OCI-LY7 (cell line): ENCODE data around the gene CADM4.

Experiments
- EZH2phosphoT487 ChIP-seq: fragments of 200-600 bp; sonication (generic); IDR thresholded peaks from 2 replicates; pipeline ENCODE4 v1.6.1; 2018; ENCODE audit warnings: low read depth, borderline replicate concordance, mild to moderate bottlenecking, mixed run types, antibody characterized with exemption, low read length, moderate library complexity, mixed read lengths
- TF ChIP-seq, protein P1 (sequence below): fragments of 200-600 bp; sonication (generic); conservative IDR thresholded peaks from 2 replicates; pipeline ENCODE4 v1.5.1; 2014; ENCODE audit warnings: mild to moderate bottlenecking, antibody characterized with exemption, low read length, moderate library complexity, mixed read lengths

DNA sequence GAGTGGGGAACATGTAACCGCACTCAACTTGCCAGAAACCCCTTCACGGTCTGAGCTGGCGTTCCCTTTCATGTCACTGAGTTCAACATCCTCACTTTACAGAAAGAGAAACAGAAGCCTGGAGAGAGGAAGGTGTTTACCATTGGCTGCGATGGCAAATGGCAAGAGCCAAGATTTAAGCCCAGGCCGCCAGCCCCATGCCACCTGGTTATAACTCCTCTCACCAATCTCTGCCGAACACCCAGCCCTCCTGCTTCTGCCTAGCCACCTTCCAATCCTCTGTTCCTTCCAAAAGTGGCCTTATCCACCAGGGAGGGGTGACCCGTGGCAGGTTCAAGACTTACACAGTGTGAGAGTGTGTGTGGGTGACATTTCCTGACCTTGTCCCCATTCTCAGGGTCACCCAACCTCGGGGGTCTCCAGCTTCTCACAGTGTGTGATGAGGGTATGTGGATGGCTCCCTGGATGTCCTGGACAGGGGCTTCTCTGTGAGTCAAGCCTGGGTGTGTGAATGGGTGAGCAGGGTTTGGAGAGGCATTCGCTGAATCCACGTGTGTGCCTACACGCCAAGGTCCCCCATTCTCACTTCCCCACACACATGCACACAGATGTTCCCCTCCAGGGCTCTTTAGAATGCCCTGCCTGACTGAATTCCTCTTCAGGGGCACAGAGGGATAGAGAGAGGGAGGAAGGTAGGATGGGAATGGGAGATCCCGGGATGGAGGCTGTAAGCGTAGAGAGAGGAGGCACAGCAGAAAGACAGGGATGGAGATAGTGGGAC, 1.2 kb downstream of the CADM4 start:
- TF ChIP-seq, protein P1, sequence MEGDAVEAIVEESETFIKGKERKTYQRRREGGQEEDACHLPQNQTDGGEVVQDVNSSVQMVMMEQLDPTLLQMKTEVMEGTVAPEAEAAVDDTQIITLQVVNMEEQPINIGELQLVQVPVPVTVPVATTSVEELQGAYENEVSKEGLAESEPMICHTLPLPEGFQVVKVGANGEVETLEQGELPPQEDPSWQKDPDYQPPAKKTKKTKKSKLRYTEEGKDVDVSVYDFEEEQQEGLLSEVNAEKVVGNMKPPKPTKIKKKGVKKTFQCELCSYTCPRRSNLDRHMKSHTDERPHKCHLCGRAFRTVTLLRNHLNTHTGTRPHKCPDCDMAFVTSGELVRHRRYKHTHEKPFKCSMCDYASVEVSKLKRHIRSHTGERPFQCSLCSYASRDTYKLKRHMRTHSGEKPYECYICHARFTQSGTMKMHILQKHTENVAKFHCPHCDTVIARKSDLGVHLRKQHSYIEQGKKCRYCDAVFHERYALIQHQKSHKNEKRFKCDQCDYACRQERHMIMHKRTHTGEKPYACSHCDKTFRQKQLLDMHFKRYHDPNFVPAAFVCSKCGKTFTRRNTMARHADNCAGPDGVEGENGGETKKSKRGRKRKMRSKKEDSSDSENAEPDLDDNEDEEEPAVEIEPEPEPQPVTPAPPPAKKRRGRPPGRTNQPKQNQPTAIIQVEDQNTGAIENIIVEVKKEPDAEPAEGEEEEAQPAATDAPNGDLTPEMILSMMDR: no peak
- no peak for TF ChIP-seq EZH2phosphoT487
